Gastrocnemius medialis (tissue), 4 donors: ENCODE results near the gene CCDC183.
"Not testable (repeated sequence)": the region's sequence is repeated elsewhere in the genome, so short reads cannot be mapped to it uniquely, and the experiment has no call there.

Source experiments
- POLR2A ChIP-seq, 2 donors: fragments of 450-650 bp; IDR thresholded peaks; one replicate each; pipeline ENCODE4 v1.6.1; 2017; ENCODE audit warnings: antibody characterized with exemption in 2 of 2, mild to moderate bottlenecking in 2 of 2, moderate library complexity in 2 of 2
- TF ChIP-seq, protein P1 (sequence below), 5 experiments: fragments of 450-650 bp in 3 of 5; fragments of 200-600 bp in 2 of 5; sonication (generic) in 2 of 5; IDR thresholded peaks in 4 of 5; conservative IDR thresholded peaks in 1 of 5; 1 replicate in 4 of 5; 2 replicates in 1 of 5; pipeline ENCODE4 v1.5.1; 2016 to 2019; ENCODE audit warnings: antibody characterized with exemption in 5 of 5, mild to moderate bottlenecking in 3 of 5, moderate library complexity in 3 of 5

- TF ChIP-seq, protein P1, sequence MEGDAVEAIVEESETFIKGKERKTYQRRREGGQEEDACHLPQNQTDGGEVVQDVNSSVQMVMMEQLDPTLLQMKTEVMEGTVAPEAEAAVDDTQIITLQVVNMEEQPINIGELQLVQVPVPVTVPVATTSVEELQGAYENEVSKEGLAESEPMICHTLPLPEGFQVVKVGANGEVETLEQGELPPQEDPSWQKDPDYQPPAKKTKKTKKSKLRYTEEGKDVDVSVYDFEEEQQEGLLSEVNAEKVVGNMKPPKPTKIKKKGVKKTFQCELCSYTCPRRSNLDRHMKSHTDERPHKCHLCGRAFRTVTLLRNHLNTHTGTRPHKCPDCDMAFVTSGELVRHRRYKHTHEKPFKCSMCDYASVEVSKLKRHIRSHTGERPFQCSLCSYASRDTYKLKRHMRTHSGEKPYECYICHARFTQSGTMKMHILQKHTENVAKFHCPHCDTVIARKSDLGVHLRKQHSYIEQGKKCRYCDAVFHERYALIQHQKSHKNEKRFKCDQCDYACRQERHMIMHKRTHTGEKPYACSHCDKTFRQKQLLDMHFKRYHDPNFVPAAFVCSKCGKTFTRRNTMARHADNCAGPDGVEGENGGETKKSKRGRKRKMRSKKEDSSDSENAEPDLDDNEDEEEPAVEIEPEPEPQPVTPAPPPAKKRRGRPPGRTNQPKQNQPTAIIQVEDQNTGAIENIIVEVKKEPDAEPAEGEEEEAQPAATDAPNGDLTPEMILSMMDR (IDR thresholded peaks at IDR 0.05 in 4 of 5, conservative IDR thresholded peaks at IDR 0.05 in 1 of 5): not testable (repeated sequence)
- not testable (repeated sequence) for TF ChIP-seq POLR2A (IDR thresholded peaks at IDR 0.05)
Measured at GRCh38 chr9:136765745-136766409, 30.3 kb upstream of the CCDC183 start.
